GM12864 (cell line): ENCODE results near the gene RASL10A.

Source experiments
- DNase-seq: peaks from one replicate; pipeline ENCODE4 v3.0.0-alpha.2; 2011; ENCODE audit warnings: low read depth
- H3K4me3 ChIP-seq: 2 replicates; pipeline ENCODE4 v1.5.1; 2011; ENCODE audit warnings: mild to moderate bottlenecking, low read depth, low read length, control low read depth
- CTCF ChIP-seq: IDR thresholded peaks from 2 replicates; pipeline ENCODE4 v1.5.1; 2011; ENCODE audit warnings: low read depth, mild to moderate bottlenecking, moderate library complexity, low read length, control low read depth, inconsistent platforms; ENCODE audit errors: missing control alignments

RASL10A gene

DNA sequence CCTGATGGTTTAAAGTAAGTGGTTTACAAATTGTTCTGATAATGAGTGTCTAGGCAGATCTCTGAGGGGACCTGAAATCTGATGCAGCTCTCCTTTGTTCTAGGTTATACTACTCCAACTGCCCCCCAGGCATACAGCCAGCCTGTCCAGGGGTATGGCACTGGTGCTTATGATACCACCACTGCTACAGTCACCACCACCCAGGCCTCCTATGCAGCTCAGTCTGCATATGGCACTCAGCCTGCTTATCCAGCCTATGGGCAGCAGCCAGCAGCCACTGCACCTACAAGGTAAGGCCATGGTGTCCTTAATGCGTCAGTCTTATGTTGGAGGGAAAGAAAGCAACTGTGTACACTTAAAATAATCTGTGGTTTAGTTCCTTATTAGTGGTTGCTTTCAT, 37.6 kb downstream of the RASL10A start:
- no peak overlapping the region for H3K4me3 ChIP-seq
- no peak for TF ChIP-seq CTCF
- DNase-seq, result no peak

DNA sequence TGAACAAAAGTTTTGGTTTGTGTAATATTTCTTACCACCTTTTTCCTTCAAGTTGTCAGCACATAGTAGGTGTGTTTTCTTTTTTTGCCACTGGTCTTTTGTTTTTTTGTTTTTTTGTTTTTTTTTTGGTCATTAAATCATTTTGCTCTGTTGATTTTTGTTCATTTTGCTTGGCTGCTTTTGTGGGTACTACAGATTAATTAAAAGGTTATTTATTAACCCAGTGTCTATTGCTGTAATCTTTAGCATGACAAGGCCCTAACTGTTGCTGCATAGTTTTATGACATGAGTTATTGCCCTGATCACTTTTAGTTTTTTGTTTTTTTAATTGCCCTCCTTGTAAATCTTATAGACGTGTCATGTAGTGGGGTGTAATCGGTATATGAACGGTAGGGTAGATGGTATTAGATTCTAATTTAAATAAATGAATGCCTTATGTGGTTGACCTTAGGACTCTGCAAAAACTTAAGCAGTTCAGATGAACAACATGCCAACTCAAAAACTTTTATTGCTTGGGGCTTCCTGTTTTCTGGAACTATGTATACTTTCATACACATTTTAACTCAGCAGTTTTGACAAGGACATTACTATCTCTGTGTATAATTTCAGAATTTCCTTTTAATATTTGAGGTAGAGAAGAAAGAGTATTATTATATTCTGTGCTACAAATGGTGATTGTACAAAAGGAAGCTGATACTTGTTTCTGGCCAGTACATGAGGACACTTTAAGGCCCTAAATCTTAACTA, 39.5 kb downstream of the RASL10A start:
- H3K4me3 ChIP-seq, result no peak overlapping the region
- no peak for TF ChIP-seq CTCF
- DNase-seq, result no peak

DNA sequence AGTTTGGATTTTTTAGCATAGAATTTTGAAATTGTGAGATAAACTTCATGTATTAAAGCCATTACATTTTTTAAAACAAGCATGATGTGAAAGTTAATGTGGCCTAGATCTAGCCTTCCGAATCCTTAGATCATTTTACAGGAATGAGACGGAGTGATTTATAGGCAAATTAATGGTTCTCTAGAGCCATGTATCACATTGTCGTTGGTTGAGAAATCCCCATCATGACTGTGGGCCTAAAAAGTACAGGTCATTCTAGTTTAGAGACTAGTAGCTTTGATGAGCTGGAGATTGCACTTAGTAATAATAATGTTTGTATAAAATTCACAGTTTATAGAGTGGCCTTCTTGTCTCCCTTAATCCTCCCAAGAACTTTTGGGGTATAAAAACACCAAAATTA, 40.3 kb downstream of the RASL10A start:
- DNase-seq, result no peak
- no peak overlapping the region for H3K4me3 ChIP-seq
- TF ChIP-seq CTCF, result no peak

DNA sequence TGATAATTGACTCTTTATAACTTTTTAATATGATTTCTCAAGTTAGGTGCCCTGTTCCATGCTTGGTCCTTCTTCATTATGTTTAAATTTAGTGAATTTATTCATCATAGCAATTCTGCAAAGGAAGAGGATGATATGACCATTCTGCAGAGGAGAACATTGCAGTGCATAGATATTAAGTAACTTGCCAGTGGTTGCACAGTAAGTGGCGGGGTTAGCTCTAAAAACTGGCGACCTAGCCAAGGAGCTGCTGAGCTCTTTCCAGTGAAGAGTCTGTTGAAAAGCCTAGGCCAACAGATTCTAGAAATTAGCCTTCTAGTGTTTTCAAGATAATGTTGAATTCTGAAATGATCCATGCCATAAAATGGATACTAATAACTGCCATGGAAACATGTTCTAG, 42.9 kb downstream of the RASL10A start:
- H3K4me3 ChIP-seq, result no peak overlapping the region
- TF ChIP-seq CTCF, result no peak
- no peak for DNase-seq

- peak overlapping the region; percentile 96 for H3K4me3 ChIP-seq
Observed at GRCh38 chr22:29270475-29271271, 44.8 kb downstream of the RASL10A start.

GRCh38 chr22:29269731-29270474, 45.6 kb downstream of the RASL10A start:
- no peak for DNase-seq
- peak overlapping the region; percentile 96 for H3K4me3 ChIP-seq
- TF ChIP-seq CTCF, result no peak

More at GRCh38 chr22:29270475-29271271, 44.8 kb downstream of the RASL10A start:
- DNase-seq, result no peak
- no peak for TF ChIP-seq CTCF
